HepG2 (cell line): ENCODE results near the gene MYBPC3. TPM values are rescaled to one million over a fixed set of nuclear protein-coding genes. Genes with fewer than 3 reads are reported as not detected.

Experiments used
- ATAC-seq: fragments of 200-7000 bp; cut with Tn5 transposase; 3 replicates; pipeline ENCODE4 v1.9.1; 2020; ENCODE audit warnings: mild to moderate bottlenecking, moderate library complexity
- BruUV-seq: library from RNA; stranded (reverse); fragments of 400-500 nt; replicated peaks from 2 replicates; lab custom pipeline; 2021; lab: Mats Ljungman, UMichigan
- CTCF ChIA-PET: fragments of 300-600 bp; formaldehyde crosslinking; extraction: SDS; loops from one replicate; lab custom pipeline; 2021; ENCODE audit warnings: low total read pairs, inconsistent platforms, low intra/inter-chr PET ratio; lab: Yijun Ruan, JAX
- POLR2A ChIA-PET: fragments of 350-600 bp; sonication (Branson Sonifier 250); formaldehyde crosslinking; loops from one replicate; lab custom pipeline; 2020; ENCODE audit warnings: antibody characterized with exemption, inconsistent platforms; lab: Yijun Ruan, JAX
- DNase-seq: peaks from one replicate; pipeline ENCODE4 v3.0.0-alpha.2; 2015; ENCODE audit warnings: low spot score
- FAIRE-seq: peaks from 3 replicates; lab custom pipeline; 2011; peaks lifted over from hg19 to GRCh38; lab: Jason Lieb, UNC
- H2AFZ ChIP-seq: one replicate; pipeline ENCODE4 v1.6.1; 2011; ENCODE audit warnings: low read length, inconsistent platforms
- H3K27ac ChIP-seq: fragments of 300-600 bp; 3 replicates; pipeline ENCODE4 v1.8.0; 2011; ENCODE audit warnings: mixed run types, mild to moderate bottlenecking, mixed read lengths, low read length, inconsistent platforms; ENCODE audit not compliant: insufficient read depth; ENCODE audit errors: extremely low read length
- H3K27me3 ChIP-seq, 2 experiments: fragments of 200-600 bp in 1 of 2; 2 replicates in 1 of 2; 3 replicates in 1 of 2; pipeline versions ENCODE4 v1.6.0 to v1.8.0; 2011; ENCODE audit warnings: low read length in 2 of 2, mild to moderate bottlenecking in 2 of 2, moderate library complexity in 2 of 2, inconsistent platforms in 1 of 2; ENCODE audit not compliant: insufficient read depth in 2 of 2, control insufficient read depth in 1 of 2
- H3K36me3 ChIP-seq, 2 experiments: fragments of 200-600 bp in 1 of 2; replicated peaks in 1 of 2; 2 replicates in 1 of 2; 3 replicates in 1 of 2; pipeline versions ENCODE4 v1.5.1 to v1.8.0; 2011; ENCODE audit warnings: low read length in 2 of 2, inconsistent platforms in 1 of 2; ENCODE audit not compliant: insufficient read depth in 2 of 2, control insufficient read depth in 1 of 2
- H3K4me1 ChIP-seq: 2 replicates; pipeline ENCODE4 v1.5.1; 2012; ENCODE audit warnings: low read length, inconsistent platforms; ENCODE audit not compliant: insufficient read depth
- H3K4me2 ChIP-seq: 2 replicates; pipeline ENCODE4 v1.6.0; 2011; ENCODE audit warnings: low read depth, low read length, inconsistent platforms
- H3K4me3 ChIP-seq, 3 experiments: fragments of 200-600 bp in 1 of 3; sonication (generic), shearing (Covaris generic) in 1 of 3; replicated peaks in 1 of 3; 2 replicates each; pipeline ENCODE4 v1.5.1; 2011 to 2016; ENCODE audit warnings: low read length in 3 of 3, inconsistent platforms in 2 of 3, low read depth in 2 of 3, mild to moderate bottlenecking in 2 of 3, control low read depth in 1 of 3, mixed read lengths in 1 of 3; ENCODE audit not compliant: insufficient read depth in 1 of 3
- H3K79me2 ChIP-seq: one replicate; pipeline ENCODE4 v1.6.1; 2011; ENCODE audit warnings: low read length, inconsistent platforms; ENCODE audit not compliant: insufficient read depth
- H3K9ac ChIP-seq: 2 replicates; pipeline ENCODE4 v1.6.0; 2011; ENCODE audit warnings: mild to moderate bottlenecking, low read depth, low read length, inconsistent platforms; ENCODE audit not compliant: insufficient read depth
- H3K9me3 ChIP-seq: 2 replicates; pipeline ENCODE4 v1.5.1; 2012; ENCODE audit warnings: mild to moderate bottlenecking, low read length
- H4K20me1 ChIP-seq: 2 replicates; pipeline ENCODE4 v1.6.0; 2011; ENCODE audit warnings: inconsistent platforms, mild to moderate bottlenecking, low read length, moderate library complexity; ENCODE audit not compliant: insufficient read depth
- AKAP8 ChIP-seq: sonication (generic); formaldehyde crosslinking; IDR thresholded peaks from 2 replicates; pipeline ENCODE4 v1.5.1; 2020; ENCODE audit warnings: mild to moderate bottlenecking, missing genetic modification reagents
- ELF4 ChIP-seq: sonication (generic); formaldehyde crosslinking; IDR thresholded peaks from 2 replicates; pipeline ENCODE4 v1.5.0; 2020; ENCODE audit warnings: missing genetic modification reagents, mild to moderate bottlenecking, moderate library complexity, borderline replicate concordance
- FOXA1 ChIP-seq, 2 experiments: fragments of 450-650 bp in 1 of 2; sonication (generic) in 1 of 2; formaldehyde crosslinking in 1 of 2; IDR thresholded peaks; 2 replicates each; pipeline versions ENCODE4 v1.4.0 to v1.6.1; 2016 to 2020; ENCODE audit warnings: missing genetic modification reagents in 1 of 2
- GFI1 ChIP-seq: sonication (generic); formaldehyde crosslinking; IDR thresholded peaks from 2 replicates; pipeline ENCODE4 v1.5.0; 2020; ENCODE audit warnings: missing genetic modification reagents, mild to moderate bottlenecking, borderline replicate concordance
- GPBP1L1 ChIP-seq: sonication (generic); formaldehyde crosslinking; IDR thresholded peaks from 2 replicates; pipeline ENCODE4 v1.5.0; 2020; ENCODE audit warnings: mild to moderate bottlenecking, missing genetic modification reagents
- MEIS1 ChIP-seq: sonication (generic); formaldehyde crosslinking; IDR thresholded peaks from 2 replicates; pipeline ENCODE4 v1.9.0; 2021; ENCODE audit warnings: mild to moderate bottlenecking, missing genetic modification reagents, moderate library complexity, borderline replicate concordance
- SATB2 ChIP-seq: sonication (generic); formaldehyde crosslinking; IDR thresholded peaks from 2 replicates; pipeline ENCODE4 v1.5.0; 2020; ENCODE audit warnings: missing genetic modification reagents
- SNAPC5 ChIP-seq: sonication (generic); formaldehyde crosslinking; IDR thresholded peaks from 2 replicates; pipeline ENCODE4 v1.8.1; 2023; ENCODE audit warnings: mild to moderate bottlenecking, missing genetic modification reagents, borderline replicate concordance
- ZNF512B ChIP-seq: sonication (generic); formaldehyde crosslinking; IDR thresholded peaks from 2 replicates; pipeline ENCODE4 v1.5.1; 2020; ENCODE audit warnings: missing genetic modification reagents, mild to moderate bottlenecking, borderline replicate concordance
- ZNF547 ChIP-seq: sonication (generic); formaldehyde crosslinking; IDR thresholded peaks from 2 replicates; pipeline ENCODE4 v1.5.1; 2020; ENCODE audit warnings: mild to moderate bottlenecking, missing genetic modification reagents
- ZNF609 ChIP-seq: sonication (generic); formaldehyde crosslinking; IDR thresholded peaks from 2 replicates; pipeline ENCODE4 v1.4.0; 2020; ENCODE audit warnings: mild to moderate bottlenecking, missing genetic modification reagents, borderline replicate concordance
- ZNF761 ChIP-seq: sonication (generic); formaldehyde crosslinking; conservative IDR thresholded peaks from 2 replicates; pipeline ENCODE4 v1.4.0; 2020; ENCODE audit warnings: mild to moderate bottlenecking, missing genetic modification reagents
- WGBS: methylation state at CpG from one replicate; pipeline ENCODE4 v1.1.6; 2017; ENCODE audit warnings: low lambda C conversion rate; 5-methylcytosine and 5-hydroxymethylcytosine counted together
- in situ Hi-C: cut with HindIII; loops from 2 replicates; pipeline ENCODE4 v1.10.0; 2017; ENCODE audit warnings: low pct_unique_long_range_greater_than_20kb; ENCODE audit not compliant: extremely low pct_ligation_motif_present
- intact Hi-C: fragments of 100-400 bp; cut with micrococcal nuclease; formaldehyde crosslinking; loops from one replicate; pipeline ENCODE4 v1.10.0; 2022; ENCODE audit not compliant: unreplicated experiment
- polyA plus RNA-seq, 8 experiments: library from polyadenylated mRNA; depleted of rRNA in 3 of 8; stranded (reverse) in 7 of 8; unstranded in 1 of 8; fragments of >200 nt; fragmentation: Illumina TruSeq in 4 of 8; extraction: Trizol in 4 of 8; gene quantifications; 2 replicates each; pipeline versions ENCODE4 v1.2.1 to v1.2.3, GENCODE V29; 2011 to 2016; ENCODE audit warnings: low read depth in 4 of 8, missing spikeins in 1 of 8, mixed read lengths in 1 of 8; ENCODE audit not compliant: insufficient read depth in 1 of 8
- total RNA-seq, 5 experiments: library from RNA; depleted of rRNA; stranded (reverse); fragments of >200 nt; fragmentation: Illumina TruSeq; extraction: Trizol; gene quantifications; 2 replicates each; pipeline ENCODE4 v1.2.3, GENCODE V29; 2016; ENCODE audit warnings: low read depth in 1 of 5

MYBPC3 gene
- total and polyA plus RNA-seq, 2 of the 13 experiments (the other 11 are each of a cell fraction or from before 2014, with no cell fraction given): not detected

- no peak for TF ChIP-seq ZNF609 (CRISPR knock-in tag)
- TF ChIP-seq ZNF761 (CRISPR knock-in tag): no peak
- no peak for TF ChIP-seq GFI1 (CRISPR knock-in tag)
- TF ChIP-seq ELF4 (CRISPR knock-in tag): no peak
- no peak for TF ChIP-seq MEIS1 (CRISPR knock-in tag)
- no peak for TF ChIP-seq FOXA1 (IDR thresholded peaks at IDR 0.05)
- TF ChIP-seq FOXA1 (CRISPR knock-in tag; IDR thresholded peaks at IDR 0.05): no peak
- TF ChIP-seq AKAP8 (CRISPR knock-in tag): no peak
These were observed 17.2 kb upstream of the MYBPC3 start (continued) for GRCh38 chr11:47369676-47370075.

- 51% methylated on average over 1 of the region's 1 CpG for WGBS
- no peak overlapping the region for H3K27ac ChIP-seq
- ChIA-PET CTCF (no interaction called here), POLR2A (no interaction called here)
- H2AFZ ChIP-seq: no peak overlapping the region
- H3K4me2 ChIP-seq: no peak overlapping the region
- no peaks in the 10 kb centered on the region for H3K36me3 ChIP-seq
- DNase-seq (no peak), ATAC-seq (no peak), FAIRE-seq (no peak)
- intact Hi-C loops (no loop called here), in situ Hi-C loops (no loop called here)
- H3K4me1 ChIP-seq: peaks cover 19% of the 10 kb centered on the region
- H3K79me2 ChIP-seq: no peaks in the 10 kb centered on the region
- no peak overlapping the region for H3K9ac ChIP-seq
- no peaks in the 10 kb centered on the region for H4K20me1 ChIP-seq
- H3K9me3 ChIP-seq: no peaks in the 10 kb centered on the region
- no TSS peak for BruUV-seq
- no peak overlapping the region for H3K4me3 ChIP-seq
- 0 out of 5 replicates have a peak, but pooled peaks cover 0 to 3% of the 10 kb centered on the region in 2 experiments for H3K27me3 ChIP-seq
- TF ChIP-seq SNAPC5 (CRISPR knock-in tag) (no peak), SATB2 (CRISPR knock-in tag) (no peak), GPBP1L1 (CRISPR knock-in tag) (no peak), ZNF547 (no peak), ZNF512B (CRISPR knock-in tag) (no peak)
These were observed 13.6 kb upstream of the MYBPC3 start for GRCh38 chr11:47366020-47366490.
